Amygdala (tissue), 56 donors: ENCODE measurements around the gene RXRA.

Source experiments
- DNase-seq, 56 donors: peaks; one replicate each; lab custom pipeline; 2025; lab: John Stamatoyannopoulos, UW

The RXRA gene

GRCh38 chr9:134475011-134475790 is 148.9 kb downstream of the RXRA start:
- DNase-seq, result peak in 4 of 56 donors; percentile 5 to 23 (median 16)

- DNase-seq, result no peak
Observed at GRCh38 chr9:134476272-134476941, 150.2 kb downstream of the RXRA start.

- DNase-seq, result no peak
Observed at GRCh38 chr9:134476942-134477335, 150.7 kb downstream of the RXRA start.

GRCh38 chr9:134477342-134477925 is 151.2 kb downstream of the RXRA start:
- DNase-seq, result no peak

GRCh38 chr9:134477927-134478326 is 151.7 kb downstream of the RXRA start:
- no peak for DNase-seq

GRCh38 chr9:134481762-134482161 is 155.5 kb downstream of the RXRA start:
- DNase-seq, result no peak

GRCh38 chr9:134482226-134482625 is 156.0 kb downstream of the RXRA start:
- DNase-seq, result no peak

GRCh38 chr9:134483361-134484184 is 157.3 kb downstream of the RXRA start:
- DNase-seq, result no peak

GRCh38 chr9:134484479-134484878 is 158.2 kb downstream of the RXRA start:
- DNase-seq, result peak in 29 of 56 donors; percentile 3 to 65 (median 26)

- DNase-seq, result no peak
Observed at GRCh38 chr9:134485653-134486052, 159.4 kb downstream of the RXRA start.

- DNase-seq, result no peak
Observed at GRCh38 chr9:134486143-134486591, 159.9 kb downstream of the RXRA start.

GRCh38 chr9:134486596-134486995 is 160.3 kb downstream of the RXRA start:
- no peak for DNase-seq
